Germinal center (tissue), 1 donor: ENCODE data around the gene CZIB.

Experiments
- DNase-seq: peaks from one replicate; pipeline ENCODE4 v3.0.0; 2012; ENCODE audit warnings: mixed read lengths, low spot score

The CZIB gene

DNA sequence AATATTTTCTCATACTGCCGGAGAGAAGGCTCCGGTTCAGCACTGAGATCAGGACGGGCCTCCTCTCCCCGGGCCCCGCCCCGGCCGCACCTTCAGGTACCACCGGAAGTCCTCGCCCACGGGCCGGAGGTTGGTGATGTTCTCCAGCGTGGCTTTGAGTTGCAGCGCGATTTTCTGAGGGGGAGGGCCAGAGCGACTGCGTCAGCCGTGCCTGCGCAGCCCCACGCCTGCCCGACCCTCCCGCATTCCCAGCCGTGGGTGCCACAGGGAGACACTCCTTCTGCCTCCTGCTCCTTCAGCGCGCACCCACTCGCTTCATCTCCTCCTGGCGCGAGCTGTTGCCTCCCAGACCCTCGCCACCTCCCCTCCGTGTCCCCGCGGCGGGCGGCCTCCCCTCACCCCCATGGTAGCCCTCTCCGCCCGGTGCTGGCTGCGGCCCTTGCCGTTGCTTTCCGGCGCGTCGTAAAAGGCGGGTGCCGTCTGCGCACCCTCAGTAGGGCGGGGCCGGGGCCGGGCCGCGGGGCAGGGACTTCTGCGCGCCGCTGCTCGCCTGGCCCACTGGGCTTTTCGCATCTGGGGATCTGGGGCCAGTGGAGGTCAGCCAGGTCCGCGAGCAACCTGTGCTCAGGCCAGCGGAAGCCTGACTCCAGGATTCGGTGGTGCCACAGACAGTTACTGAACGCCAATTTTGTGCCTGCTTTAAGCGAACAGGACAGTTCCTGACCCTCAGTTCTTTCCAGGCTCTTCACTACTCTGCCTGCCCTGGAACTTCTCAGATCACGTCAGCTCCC is at the start of gene CZIB:
Gene CZIB (minus strand): TSS at position 464 of the 791 bp plus-strand sequence. CDS start 59 bp downstream, at position 405.
- DNase-seq: peak; percentile 90

DNA sequence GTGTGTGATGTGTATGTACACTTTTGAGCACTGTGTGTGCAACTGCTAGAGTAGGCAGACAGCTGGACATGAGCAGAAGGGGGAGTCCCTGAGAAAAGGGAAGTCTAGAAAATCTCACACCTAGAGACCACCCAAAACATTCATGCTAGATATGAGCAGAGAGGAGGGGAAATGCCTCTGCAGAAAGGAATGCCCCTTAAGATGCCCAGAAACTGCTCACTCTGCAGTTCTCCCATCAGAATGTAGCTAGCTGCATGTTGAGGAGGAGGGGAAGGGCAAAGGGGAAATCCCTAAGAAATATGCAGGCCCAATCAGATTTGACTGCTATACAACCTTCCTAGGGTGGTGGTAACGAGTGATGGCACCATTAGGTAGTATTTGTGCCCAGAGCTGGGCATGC is 49.7 kb upstream of the CZIB start:
- DNase-seq: peak; percentile 31

DNA sequence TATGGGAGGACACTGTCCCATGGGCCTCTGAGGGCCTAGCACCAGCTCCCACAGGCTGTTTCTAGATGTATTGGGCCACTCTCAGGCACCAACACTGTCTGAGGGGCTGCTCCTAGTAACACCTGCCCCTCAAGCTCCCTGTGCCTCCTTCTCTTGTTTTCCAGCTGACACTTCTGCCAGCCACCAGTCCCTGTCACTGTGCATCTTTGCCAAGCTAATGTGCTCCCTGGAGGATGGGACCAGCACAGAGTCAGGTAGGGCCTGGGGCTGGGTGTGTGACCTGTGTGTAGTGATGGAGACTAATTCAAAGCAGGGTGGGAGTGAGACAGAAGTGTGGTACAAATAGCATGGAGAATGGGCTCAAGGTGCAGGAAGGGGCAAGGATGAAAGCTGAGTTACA is 47.3 kb upstream of the CZIB start:
- no peak for DNase-seq

GRCh38 chr1:53266038-53266437 is 45.6 kb upstream of the CZIB start:
- no peak for DNase-seq

GRCh38 chr1:53265581-53265980 is 45.1 kb upstream of the CZIB start:
- DNase-seq: no peak

DNA sequence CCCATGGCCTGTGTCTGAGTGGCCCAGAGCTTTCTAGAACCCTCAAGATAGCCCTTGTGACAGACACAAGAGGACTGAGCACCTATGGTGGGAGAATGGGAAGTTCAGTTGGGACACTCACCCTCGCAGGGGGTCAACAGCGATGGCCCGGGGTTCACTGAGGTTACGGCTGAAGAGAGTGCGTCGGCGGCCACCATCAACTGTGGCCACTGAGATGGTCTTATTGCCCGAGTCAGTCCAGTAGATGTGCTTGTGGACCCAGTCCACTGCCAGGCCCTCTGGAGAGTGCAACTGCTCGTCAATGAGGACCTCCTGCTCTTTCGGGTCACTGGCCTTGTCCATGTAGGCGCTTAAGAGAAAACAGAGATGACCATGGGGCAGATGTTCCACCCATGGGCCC is 43.6 kb upstream of the CZIB start:
- no peak for DNase-seq

GRCh38 chr1:53262000-53262399 is 41.6 kb upstream of the CZIB start:
- no peak for DNase-seq

DNA sequence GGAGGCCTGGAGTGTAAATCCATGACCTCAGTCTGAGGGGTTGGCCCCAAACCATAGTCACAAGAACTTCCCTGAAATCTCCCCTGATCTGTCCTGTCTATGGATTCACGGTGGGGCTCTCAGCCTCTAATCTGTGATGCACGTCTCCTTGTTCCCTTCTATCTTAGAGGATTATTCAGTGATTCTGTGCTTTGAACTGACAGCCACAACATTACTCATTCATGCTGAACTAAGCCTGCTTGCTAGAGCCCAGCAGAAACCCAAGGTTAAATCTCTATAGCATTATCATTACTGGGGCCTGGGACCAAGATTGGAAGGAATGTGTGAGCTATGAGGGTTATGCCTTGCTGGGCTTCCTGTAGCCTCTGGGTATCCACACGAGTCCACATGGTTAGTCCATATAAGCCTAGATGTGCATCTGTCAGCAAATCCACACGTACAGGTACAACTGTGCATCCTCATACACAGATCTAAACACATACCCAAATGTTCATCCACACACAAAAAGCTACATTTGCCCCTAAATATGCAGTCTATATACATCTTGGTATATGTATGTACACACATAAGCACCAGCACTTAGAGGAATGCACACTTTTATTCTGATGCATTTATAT is 40.3 kb upstream of the CZIB start:
- no peak for DNase-seq

DNA sequence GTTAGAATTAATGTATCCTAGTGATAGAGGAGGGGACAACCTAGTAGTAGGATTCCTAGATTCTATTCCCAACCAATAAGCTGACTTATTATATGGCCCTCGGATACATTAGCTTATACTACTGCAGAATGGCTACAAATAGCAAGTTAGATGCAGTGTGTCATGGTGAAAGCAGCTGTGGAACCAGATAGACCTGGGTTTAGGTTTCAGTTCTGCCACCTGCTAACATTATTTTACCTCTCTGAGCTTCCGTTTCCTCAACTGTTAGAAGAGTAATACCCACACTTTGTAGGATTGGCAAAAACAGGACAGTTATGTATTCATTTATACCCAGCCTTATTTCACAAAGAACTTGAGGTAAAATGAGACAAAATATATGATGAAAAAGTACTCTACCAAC is 39.5 kb upstream of the CZIB start:
- DNase-seq: no peak

DNA sequence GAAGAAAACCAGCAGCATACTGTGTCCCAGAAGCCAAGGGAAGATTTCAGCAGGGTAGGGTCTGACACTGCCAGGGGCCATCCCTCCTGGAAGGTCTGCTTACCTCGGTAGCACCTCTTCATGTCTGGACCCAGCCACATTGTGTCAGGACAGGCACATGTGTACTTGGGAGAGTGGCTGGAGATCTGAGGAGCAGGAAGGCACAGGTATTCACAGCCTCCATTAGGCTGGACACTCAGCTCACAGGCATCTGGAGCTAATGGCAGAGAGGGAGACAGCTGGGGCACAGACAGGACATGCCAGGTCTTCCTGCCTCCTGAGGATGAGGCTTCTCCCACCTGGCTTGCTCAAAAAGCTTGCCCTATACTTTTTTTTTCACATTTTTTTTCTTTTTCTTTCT is 37.8 kb upstream of the CZIB start:
- no peak for DNase-seq

DNA sequence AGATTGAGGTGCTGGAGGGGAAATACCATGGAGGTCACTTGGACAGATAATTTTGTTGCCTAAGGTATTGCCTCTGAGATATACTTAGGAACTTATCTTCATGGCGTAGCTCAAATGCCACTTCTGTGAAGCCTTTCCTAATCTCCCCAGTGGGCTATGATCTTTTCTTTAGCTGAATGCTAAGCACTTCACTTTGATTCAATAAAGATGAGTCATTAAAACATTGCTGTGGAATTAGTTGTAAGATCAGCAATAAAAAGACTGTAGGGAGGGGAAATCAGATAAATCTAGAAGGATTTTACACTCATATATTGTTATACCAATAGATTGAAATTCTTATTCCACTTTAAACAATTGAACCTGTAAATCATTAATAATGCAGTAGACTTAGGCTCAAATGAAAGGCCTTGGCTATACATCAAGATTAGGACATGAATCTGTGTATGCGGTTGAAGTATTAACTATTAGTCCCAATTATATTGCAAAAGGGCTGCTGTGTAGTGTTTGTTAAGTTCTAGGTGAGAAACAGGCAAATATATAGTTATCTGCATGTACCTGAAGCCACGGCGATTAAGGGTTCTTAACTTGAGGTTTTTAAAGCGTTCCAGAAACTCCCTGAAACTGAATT is 37.1 kb upstream of the CZIB start:
- DNase-seq: no peak

- DNase-seq: no peak
Observed at GRCh38 chr1:53256511-53257453, 36.3 kb upstream of the CZIB start.

GRCh38 chr1:53255031-53255430 is 34.6 kb upstream of the CZIB start:
- DNase-seq: no peak

GRCh38 chr1:53254011-53254640 is 33.7 kb upstream of the CZIB start:
- DNase-seq: no peak

DNA sequence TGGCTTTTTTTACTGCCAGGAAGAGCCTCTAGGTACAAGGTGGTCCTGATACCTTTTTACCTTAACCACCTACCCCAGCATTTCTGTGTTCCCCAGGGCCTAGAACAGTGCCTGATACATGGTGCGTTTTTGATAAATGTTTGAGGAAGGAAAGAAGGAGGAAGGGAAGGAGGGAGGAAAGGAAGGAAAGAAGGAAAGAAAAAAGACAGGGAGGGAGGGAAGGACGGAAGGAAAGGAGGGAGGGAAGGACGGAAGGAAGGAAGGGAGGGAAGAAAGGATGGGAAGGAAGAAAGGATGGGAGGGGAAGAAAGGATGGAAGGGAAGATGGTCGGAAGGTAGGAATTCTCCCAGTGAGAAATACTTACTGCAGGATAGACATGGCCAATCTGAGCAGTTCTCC is 29.9 kb upstream of the CZIB start:
- no peak for DNase-seq

DNA sequence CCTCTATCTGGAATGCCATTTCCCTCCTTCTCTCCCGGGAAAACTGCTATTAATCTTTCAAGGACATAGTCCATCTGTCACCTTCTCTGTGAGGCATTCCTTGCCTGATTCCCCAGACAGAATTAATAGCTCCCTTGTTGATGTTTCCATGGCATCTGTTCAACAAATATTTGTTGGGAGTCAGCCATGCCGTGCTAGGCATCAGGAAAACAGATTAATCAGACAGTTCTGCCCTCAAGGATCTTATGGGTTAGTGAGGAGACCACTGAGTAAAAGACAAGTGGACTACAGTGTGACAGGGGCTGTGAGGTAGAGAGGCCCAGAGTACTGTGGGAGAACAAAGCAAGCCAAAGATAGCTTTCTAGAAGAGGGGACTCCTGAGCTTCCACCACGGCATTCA is 29.3 kb upstream of the CZIB start:
- DNase-seq: no peak

DNA sequence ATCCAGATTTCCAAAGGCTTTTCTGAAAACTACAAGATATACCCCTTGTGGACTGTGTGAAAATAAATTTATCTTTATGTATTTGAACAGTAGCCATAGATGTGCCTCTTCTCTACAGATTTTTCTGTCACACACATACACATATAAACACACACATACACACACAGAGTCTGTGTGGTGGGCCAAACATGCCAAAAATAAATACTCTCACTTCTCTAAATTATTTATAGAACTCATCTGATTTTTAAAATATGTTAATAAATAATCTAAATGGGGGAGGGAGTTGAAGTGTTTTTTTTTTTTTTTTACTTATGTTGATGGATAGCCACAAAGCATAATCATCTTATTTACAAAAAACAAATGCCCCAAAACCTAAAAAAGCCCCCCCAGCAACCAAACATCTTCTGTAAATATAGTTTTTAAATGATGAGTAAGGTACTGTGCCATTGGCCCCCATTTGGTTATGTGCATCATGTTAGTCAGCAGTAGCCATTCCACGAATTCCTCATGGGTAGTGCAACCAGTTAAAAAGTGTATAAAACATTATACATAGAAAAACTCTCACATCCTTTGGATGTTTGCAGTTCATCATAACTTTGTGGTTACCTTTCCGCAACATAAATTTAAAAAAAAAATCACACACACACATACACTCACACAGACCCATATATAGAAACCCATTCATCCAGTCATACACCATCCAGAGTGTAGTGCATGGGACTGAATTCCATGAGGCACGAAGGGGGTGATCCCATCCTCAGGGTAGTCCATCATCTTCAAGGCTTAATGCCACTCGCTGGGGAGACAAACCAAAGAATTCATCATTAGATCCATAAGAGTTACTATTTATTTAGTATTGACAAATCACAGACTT is 26.1 kb upstream of the CZIB start:
- no peak for DNase-seq

- DNase-seq: no peak
Observed at GRCh38 chr1:53244141-53244540, 23.7 kb upstream of the CZIB start.

- DNase-seq: no peak
Observed at GRCh38 chr1:53242381-53242780, 21.9 kb upstream of the CZIB start.

- no peak for DNase-seq
Observed at GRCh38 chr1:53241828-53242227, 21.4 kb upstream of the CZIB start.
